Thoracic aorta (tissue), 2 donors: ENCODE results near the gene PLEKHG3. TPM values are rescaled to one million over a fixed set of nuclear protein-coding genes. Genes with fewer than 3 reads are reported as not detected.

Source experiments
- ATAC-seq: fragments of 150-250 bp; one replicate; pipeline ENCODE4 v1.8.0; 2017; ENCODE audit warnings: low read depth; ENCODE audit not compliant: insufficient number of reproducible peaks, low FRiP score
- DNase-seq: peaks from one replicate; pipeline ENCODE4 v3.0.0-alpha.2; 2020; ENCODE audit warnings: low spot score
- H3K27ac ChIP-seq, 2 donors: fragments of 200-600 bp; sonication (generic); 1 replicate in 1 of 2; 2 replicates in 1 of 2; pipeline ENCODE4 v1.5.1; 2016; ENCODE audit warnings: mild to moderate bottlenecking in 2 of 2, moderate library complexity in 2 of 2
- H3K27me3 ChIP-seq: fragments of 200-600 bp; sonication (generic); replicated peaks from 2 replicates; pipeline ENCODE4 v1.6.0; 2016; ENCODE audit warnings: mild to moderate bottlenecking; ENCODE audit not compliant: insufficient read depth
- H3K36me3 ChIP-seq: fragments of 200-600 bp; sonication (generic); one replicate; pipeline ENCODE4 v1.5.1; 2016
- H3K4me1 ChIP-seq, 2 donors: fragments of 200-600 bp; sonication (generic); 1 replicate in 1 of 2; 2 replicates in 1 of 2; pipeline versions ENCODE4 v1.5.1 to v1.6.0; 2016; ENCODE audit warnings: low read depth in 2 of 2, mild to moderate bottlenecking in 1 of 2; ENCODE audit not compliant: control insufficient read depth in 1 of 2
- H3K4me3 ChIP-seq: fragments of 200-600 bp; sonication (generic); 2 replicates; pipeline ENCODE4 v1.5.1; 2016; ENCODE audit warnings: mild to moderate bottlenecking
- H3K9me3 ChIP-seq: fragments of 200-600 bp; sonication (generic); 2 replicates; pipeline ENCODE4 v1.5.1; 2016
- total RNA-seq, 2 donors: library from RNA; depleted of rRNA; stranded (reverse); fragments of >200 nt; gene quantifications; one replicate each; pipeline versions ENCODE4 v1.1.0 to v1.2.3, GENCODE V29; 2016
- TF ChIP-seq, protein P1 (sequence below): fragments of 200-600 bp; sonication (generic); IDR thresholded peaks from one replicate; pipeline ENCODE4 v1.5.1; 2019; ENCODE audit warnings: antibody characterized with exemption

PLEKHG3 gene
- total RNA-seq, 2 donors from 2014 or later, result 63.2 to 71.5 TPM

DNA sequence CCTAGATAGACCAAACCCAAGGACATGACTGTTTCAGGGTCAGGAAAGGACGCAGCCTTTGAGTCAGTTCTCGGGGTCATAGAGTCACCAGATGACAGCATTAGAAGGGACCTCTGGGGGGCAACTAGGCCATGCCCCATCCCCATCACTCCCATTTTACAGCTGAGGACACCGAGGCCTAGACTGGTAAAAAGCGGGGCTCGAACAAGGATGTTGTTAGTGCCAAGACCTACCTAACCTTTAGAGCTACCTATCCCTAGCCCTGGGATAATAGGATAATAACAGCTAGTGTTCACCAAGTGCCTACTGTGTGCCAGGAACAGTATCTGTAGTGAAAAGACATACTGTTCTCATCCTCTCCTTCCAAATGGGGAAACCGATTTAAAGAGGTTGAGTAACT is 48.7 kb downstream of the PLEKHG3 start:
- Histone ChIP-seq H3K36me3 (no peaks in the 10 kb centered on the region), H3K27ac (no peak overlapping the region), H3K4me1 (peaks cover 8 to 21% of the 10 kb centered on the region in 2 donors), H3K4me3 (no peak overlapping the region), H3K9me3 (no peaks in the 10 kb centered on the region), H3K27me3 (no peaks in the 10 kb centered on the region)
- DNase-seq (no peak), ATAC-seq (no peak)
- TF ChIP-seq, protein P1, sequence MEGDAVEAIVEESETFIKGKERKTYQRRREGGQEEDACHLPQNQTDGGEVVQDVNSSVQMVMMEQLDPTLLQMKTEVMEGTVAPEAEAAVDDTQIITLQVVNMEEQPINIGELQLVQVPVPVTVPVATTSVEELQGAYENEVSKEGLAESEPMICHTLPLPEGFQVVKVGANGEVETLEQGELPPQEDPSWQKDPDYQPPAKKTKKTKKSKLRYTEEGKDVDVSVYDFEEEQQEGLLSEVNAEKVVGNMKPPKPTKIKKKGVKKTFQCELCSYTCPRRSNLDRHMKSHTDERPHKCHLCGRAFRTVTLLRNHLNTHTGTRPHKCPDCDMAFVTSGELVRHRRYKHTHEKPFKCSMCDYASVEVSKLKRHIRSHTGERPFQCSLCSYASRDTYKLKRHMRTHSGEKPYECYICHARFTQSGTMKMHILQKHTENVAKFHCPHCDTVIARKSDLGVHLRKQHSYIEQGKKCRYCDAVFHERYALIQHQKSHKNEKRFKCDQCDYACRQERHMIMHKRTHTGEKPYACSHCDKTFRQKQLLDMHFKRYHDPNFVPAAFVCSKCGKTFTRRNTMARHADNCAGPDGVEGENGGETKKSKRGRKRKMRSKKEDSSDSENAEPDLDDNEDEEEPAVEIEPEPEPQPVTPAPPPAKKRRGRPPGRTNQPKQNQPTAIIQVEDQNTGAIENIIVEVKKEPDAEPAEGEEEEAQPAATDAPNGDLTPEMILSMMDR, result no peak

DNA sequence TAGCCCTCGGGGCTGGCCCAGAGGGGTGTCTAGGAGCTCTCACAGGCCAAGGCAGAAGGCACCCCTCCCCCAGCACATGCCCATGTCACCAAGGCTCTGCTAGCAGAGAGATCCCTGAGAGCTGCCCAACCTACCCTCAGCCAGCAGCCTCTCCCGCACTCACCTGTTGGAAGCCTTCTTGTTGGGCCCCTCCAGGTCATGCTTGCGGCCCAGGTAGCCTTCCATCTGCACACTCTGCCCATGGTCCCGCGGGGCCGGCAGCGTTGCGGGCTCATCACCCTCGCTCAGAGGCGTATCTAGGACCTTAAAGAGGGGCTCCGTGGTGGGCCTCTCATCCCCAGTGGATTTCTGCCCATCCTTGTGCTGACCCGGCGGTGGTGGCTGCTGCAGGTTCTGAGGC is 49.1 kb downstream of the PLEKHG3 start:
- no peaks in the 10 kb centered on the region for H3K27me3 ChIP-seq
- ATAC-seq, result no peak
- H3K9me3 ChIP-seq, result no peaks in the 10 kb centered on the region
- no peak overlapping the region for H3K4me3 ChIP-seq
- peaks cover 13 to 23% of the 10 kb centered on the region in 2 donors for H3K4me1 ChIP-seq
- H3K36me3 ChIP-seq, result no peaks in the 10 kb centered on the region
- no peak for DNase-seq
- TF ChIP-seq, protein P1, result no peak
- no peak overlapping the region for H3K27ac ChIP-seq

DNA sequence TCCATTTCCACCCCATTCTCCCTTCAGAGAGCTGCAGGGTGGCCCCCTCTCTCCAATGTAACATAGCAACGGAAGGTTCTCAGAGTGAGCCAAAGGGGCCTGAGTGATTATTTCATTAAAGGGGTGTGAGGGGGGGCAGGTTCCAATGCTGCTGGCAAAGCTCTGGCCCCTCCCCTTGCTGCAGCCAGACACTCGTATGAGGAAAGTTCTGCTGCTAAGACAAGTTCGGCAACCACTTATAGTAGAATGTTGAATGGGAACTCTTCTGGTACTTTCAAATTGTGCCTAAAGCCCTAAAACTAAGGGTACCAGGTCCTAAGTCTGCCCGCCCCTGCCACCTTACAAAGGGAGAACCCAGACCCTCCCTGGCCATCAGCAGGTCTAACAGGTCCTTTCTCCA is 49.8 kb downstream of the PLEKHG3 start:
- DNase-seq (no peak), ATAC-seq (no peak)
- TF ChIP-seq, protein P1, result no peak
- peaks cover 17 to 29% of the 10 kb centered on the region in 2 donors for H3K4me1 ChIP-seq
- H3K9me3 ChIP-seq, result no peaks in the 10 kb centered on the region
- no peaks in the 10 kb centered on the region for H3K27me3 ChIP-seq
- no peak overlapping the region for H3K27ac ChIP-seq
- H3K4me3 ChIP-seq, result no peak overlapping the region
- H3K36me3 ChIP-seq, result no peaks in the 10 kb centered on the region

DNA sequence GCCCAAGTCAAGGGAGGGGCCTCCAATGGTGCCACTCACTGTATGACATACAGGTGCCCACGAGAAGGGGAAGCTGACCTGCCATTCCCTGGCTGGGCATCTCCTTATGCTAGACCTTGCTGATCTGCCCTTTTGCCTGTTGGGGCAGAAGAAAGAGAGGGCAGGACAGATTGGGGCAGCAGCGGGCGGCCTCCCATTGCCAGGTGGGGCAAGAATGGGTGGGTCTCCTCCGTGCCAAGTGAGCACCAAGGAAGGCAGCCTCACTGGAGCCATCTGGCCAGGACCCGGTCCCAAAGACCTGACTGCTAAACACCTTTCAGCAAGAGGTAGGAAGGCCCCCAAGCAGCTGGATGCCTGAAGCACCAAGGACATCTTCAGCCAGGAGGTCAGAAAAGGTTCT is 50.5 kb downstream of the PLEKHG3 start:
- Histone ChIP-seq H3K36me3 (no peaks in the 10 kb centered on the region), H3K9me3 (no peaks in the 10 kb centered on the region), H3K27me3 (no peaks in the 10 kb centered on the region), H3K4me3 (no peak overlapping the region), H3K4me1 (peaks cover 17 to 34% of the 10 kb centered on the region in 2 donors), H3K27ac (no peak overlapping the region)
- no peak for ATAC-seq
- TF ChIP-seq, protein P1, result no peak
- DNase-seq, result no peak

DNA sequence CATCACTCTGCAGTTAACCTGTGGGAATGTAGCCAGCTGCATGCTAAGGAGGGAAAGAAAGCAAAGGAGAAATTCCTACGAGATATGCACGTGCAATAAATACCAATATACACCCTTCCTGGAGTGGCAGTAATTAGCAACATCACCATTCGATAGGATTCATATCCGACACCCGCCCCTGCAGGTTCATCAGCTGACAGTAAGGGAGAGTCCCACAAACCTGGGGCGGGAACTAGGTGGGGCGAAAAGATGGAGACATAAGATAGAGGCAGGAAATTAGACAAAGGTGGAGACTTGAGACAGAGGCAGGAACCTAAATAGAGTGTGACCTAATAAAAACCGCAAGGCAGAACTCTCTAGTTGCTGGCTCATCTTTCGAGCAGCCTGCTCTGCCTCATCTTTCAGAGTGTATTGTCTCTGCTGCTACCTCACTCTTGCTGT is 51.6 kb downstream of the PLEKHG3 start:
- TF ChIP-seq, protein P1, result no peak
- DNase-seq (no peak), ATAC-seq (no peak)
- Histone ChIP-seq H3K36me3 (no peaks in the 10 kb centered on the region), H3K4me3 (no peak overlapping the region), H3K4me1 (peaks cover 17 to 41% of the 10 kb centered on the region in 2 donors), H3K27me3 (no peaks in the 10 kb centered on the region), H3K27ac (no peak overlapping the region), H3K9me3 (no peaks in the 10 kb centered on the region)
